PC-9 (cell line): ENCODE measurements around the gene RNF225. TPM values are rescaled to one million over a fixed set of nuclear protein-coding genes. Genes with fewer than 3 reads are reported as not detected.

ENCODE experiments used
- BruUV-seq: library from RNA; stranded (reverse); fragments of 400-500 nt; replicated peaks from 2 replicates; lab custom pipeline; 2021; lab: Mats Ljungman, UMichigan
- CTCF ChIA-PET: fragments of 300-600 bp; sonication (Branson Sonifier 250); formaldehyde crosslinking; loops from one replicate; lab custom pipeline; 2022; ENCODE audit warnings: antibody characterized with exemption; lab: Charles Lee
- POLR2A ChIA-PET: fragments of 300-600 bp; sonication (Branson Sonifier 250); formaldehyde crosslinking; loops from one replicate; lab custom pipeline; 2022; ENCODE audit warnings: antibody characterized with exemption; ENCODE audit not compliant: unreplicated experiment; lab: Charles Lee
- DNase-seq, 2 experiments: peaks; one replicate each; pipeline versions ENCODE4 v3.0.0 to v3.0.0-alpha.2; 2015 to 2022; ENCODE audit warnings: mixed read lengths in 1 of 2
- H2AFZ ChIP-seq: fragments of 200-600 bp; sonication (generic); 2 replicates; pipeline ENCODE4 v1.8.1; 2017; ENCODE audit warnings: antibody characterized with exemption
- H3F3A ChIP-seq: fragments of 200-600 bp; sonication (generic); 2 replicates; pipeline ENCODE4 v1.8.1; 2017; ENCODE audit warnings: antibody characterized with exemption, mild to moderate bottlenecking, low read depth; ENCODE audit not compliant: insufficient read depth
- H3K27ac ChIP-seq: fragments of 200-600 bp; sonication (generic); 2 replicates; pipeline ENCODE4 v1.6.1; 2016; ENCODE audit warnings: mixed run types
- H3K27me3 ChIP-seq: fragments of 200-600 bp; sonication (generic); 2 replicates; pipeline ENCODE4 v1.6.1; 2016; ENCODE audit warnings: low read depth, mixed run types; ENCODE audit not compliant: insufficient read depth
- H3K36me3 ChIP-seq: fragments of 200-600 bp; sonication (generic); 2 replicates; pipeline ENCODE4 v1.6.1; 2016; ENCODE audit warnings: low read depth, mixed run types
- H3K4me1 ChIP-seq: fragments of 200-600 bp; sonication (generic); replicated peaks from 2 replicates; pipeline ENCODE4 v1.6.1; 2016; ENCODE audit warnings: mixed run types; ENCODE audit not compliant: insufficient read depth
- H3K4me2 ChIP-seq: fragments of 200-600 bp; sonication (generic); 2 replicates; pipeline ENCODE4 v1.6.1; 2017; ENCODE audit warnings: mixed run types
- H3K4me3 ChIP-seq: fragments of 200-600 bp; sonication (generic); 2 replicates; pipeline ENCODE4 v1.6.1; 2016; ENCODE audit warnings: mixed run types
- H3K79me2 ChIP-seq: fragments of 200-600 bp; sonication (generic); 2 replicates; pipeline ENCODE4 v1.6.1; 2017; ENCODE audit warnings: low read depth, mixed run types
- H3K9me2 ChIP-seq: fragments of 200-600 bp; sonication (generic); 2 replicates; pipeline ENCODE4 v1.8.1; 2017; ENCODE audit warnings: mild to moderate bottlenecking; ENCODE audit not compliant: insufficient read depth
- H3K9me3 ChIP-seq: fragments of 200-600 bp; sonication (generic); 2 replicates; pipeline ENCODE4 v1.8.1; 2016; ENCODE audit warnings: low read depth; ENCODE audit not compliant: insufficient read depth
- H4K20me1 ChIP-seq: fragments of 200-600 bp; sonication (generic); 2 replicates; pipeline ENCODE4 v1.8.1; 2017; ENCODE audit not compliant: insufficient read depth
- CTCF ChIP-seq: fragments of 200-600 bp; sonication (generic); conservative IDR thresholded peaks from 2 replicates; pipeline ENCODE4 v1.6.1; 2017; ENCODE audit warnings: mixed run types, antibody characterized with exemption, mild to moderate bottlenecking, moderate library complexity
- EZH2 ChIP-seq: fragments of 200-600 bp; sonication (generic); IDR thresholded peaks from 2 replicates; pipeline ENCODE4 v1.8.0; 2017; ENCODE audit warnings: antibody characterized with exemption, low read depth
- intact Hi-C: fragments of 100-400 bp; cut with micrococcal nuclease; formaldehyde crosslinking; loops from one replicate; pipeline ENCODE4 v1.10.0; 2022; ENCODE audit not compliant: unreplicated experiment
- total RNA-seq: library from RNA; stranded (reverse); gene quantifications from 2 replicates; pipeline ENCODE4 v1.2.3, GENCODE V29; 2021

Gene RNF225
- total RNA-seq, 1 experiment from 2014 or later: 0.61 TPM

- no peaks in the 10 kb centered on the region for H3K4me1 ChIP-seq
- no peaks in the 10 kb centered on the region for H3K9me3 ChIP-seq
- TF ChIP-seq CTCF: no peak
- TF ChIP-seq EZH2: no peak
- H4K20me1 ChIP-seq: no peaks in the 10 kb centered on the region
- H2AFZ ChIP-seq: no peak overlapping the region
- DNase-seq: no peak
- H3K36me3 ChIP-seq: no peaks in the 10 kb centered on the region
- H3K9me2 ChIP-seq: no peaks in the 10 kb centered on the region
- H3K4me2 ChIP-seq: no peak overlapping the region
- intact Hi-C loops: no loop called here
- no peak overlapping the region for H3K27ac ChIP-seq
- H3K27me3 ChIP-seq: no peaks in the 10 kb centered on the region
- no TSS peak for BruUV-seq
- no peaks in the 10 kb centered on the region for H3K79me2 ChIP-seq
- ChIA-PET CTCF (no interaction called here), POLR2A (no interaction called here)
- no peak overlapping the region for H3K4me3 ChIP-seq
- no peaks in the 10 kb centered on the region; the same call in 1 of the 2 replicates for H3F3A ChIP-seq
Measured at GRCh38 chr19:58366585-58367430, 28.6 kb upstream of the RNF225 start.

DNA sequence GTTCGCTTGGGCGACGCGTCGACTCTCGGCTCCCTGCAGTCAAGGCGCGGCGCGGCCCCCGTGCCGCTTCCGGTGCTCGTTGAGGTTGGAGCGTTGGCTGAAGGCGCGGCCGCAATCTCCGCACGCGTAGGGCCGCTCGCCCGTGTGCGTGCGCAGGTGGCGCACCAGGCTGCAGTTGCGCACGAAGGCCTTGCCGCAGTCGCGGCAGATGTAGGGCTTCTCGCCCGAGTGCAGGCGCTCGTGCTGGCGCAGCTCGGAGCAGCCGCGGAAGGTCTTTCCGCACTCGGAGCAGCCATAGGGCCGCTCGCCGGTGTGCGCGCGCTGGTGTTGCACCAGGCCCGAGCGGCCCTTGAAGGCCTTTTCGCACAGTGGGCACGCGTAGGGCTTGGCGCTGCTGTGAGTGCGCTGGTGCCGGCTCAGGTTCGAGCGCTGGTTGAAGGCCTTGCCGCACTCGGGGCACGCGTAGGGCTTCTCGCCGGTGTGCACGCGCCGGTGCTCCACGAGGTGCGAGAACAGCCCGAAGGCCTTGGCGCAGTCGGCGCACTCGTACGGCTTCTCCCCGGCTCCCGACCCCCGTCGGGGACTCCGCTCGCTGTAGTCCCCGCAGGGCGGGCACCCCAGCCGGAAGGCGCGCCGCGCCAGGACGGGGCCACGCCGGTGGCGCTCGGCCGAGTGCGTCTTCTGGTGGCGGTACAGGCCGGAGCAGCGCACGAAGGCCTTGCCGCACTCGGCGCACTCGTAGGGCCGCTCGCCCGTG lies 27.6 kb upstream of the RNF225 start:
- Histone ChIP-seq H3K4me2 (no peak overlapping the region), H3K9me3 (no peaks in the 10 kb centered on the region), H3K36me3 (no peaks in the 10 kb centered on the region), H3K27ac (no peak overlapping the region), H3K79me2 (no peaks in the 10 kb centered on the region), H3K27me3 (no peaks in the 10 kb centered on the region), H4K20me1 (no peaks in the 10 kb centered on the region), H3K4me3 (no peak overlapping the region), H3F3A (no peaks in the 10 kb centered on the region), H3K4me1 (no peaks in the 10 kb centered on the region), H2AFZ (no peak overlapping the region), H3K9me2 (no peaks in the 10 kb centered on the region)
- intact Hi-C loops: no loop called here
- no TSS peak for BruUV-seq
- CTCF ChIA-PET: no interaction called here
- TF ChIP-seq EZH2 (no peak), CTCF (no peak)
- POLR2A ChIA-PET: no interaction called here
- DNase-seq: no peak

DNA sequence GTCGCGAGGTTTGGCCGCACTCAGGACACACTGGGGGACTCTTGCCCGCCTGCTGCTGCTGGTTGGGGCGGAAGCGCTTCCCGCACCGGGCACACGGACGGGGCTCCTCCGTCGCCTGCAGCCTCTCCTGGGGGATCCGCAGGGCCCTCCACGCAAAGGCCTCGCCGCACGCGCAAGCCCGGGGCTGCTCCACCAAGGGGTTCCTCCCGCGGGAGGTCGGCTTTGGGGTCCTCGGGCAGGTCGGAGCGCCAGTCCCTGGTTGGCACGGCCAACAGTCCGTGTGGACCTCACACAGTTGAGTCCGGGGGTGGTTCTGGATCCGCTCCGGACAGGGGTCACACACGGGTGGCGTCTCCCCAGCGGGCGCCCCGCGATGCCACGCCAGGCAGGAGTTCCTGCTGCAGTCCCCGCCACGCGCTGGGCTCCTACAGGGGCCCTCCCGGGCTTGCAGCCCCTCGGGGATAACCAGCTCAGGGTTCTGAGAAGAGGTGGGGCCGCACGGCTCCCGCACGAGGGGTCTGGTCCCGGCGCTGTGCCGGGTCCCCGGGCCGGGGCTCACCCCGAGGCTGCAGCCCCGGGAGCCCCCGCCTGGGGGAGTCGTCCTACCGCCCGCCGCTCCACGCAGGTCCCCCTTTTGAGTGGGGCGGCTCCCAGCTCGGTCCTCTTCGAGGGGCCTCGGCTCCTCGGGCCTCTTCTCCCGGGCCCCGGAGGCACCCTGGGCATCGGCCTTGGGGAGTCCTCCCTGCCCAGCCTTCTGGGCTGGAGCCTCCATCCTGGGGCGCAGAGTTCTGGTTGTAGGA lies 26.7 kb upstream of the RNF225 start:
- CTCF ChIA-PET: no interaction called here

More for the DNA sequence above, 26.7 kb upstream of the RNF225 start:
- intact Hi-C loops: no loop called here
- no peak for DNase-seq
- no peak for TF ChIP-seq EZH2
- no peak for TF ChIP-seq CTCF
- POLR2A ChIA-PET: no interaction called here
- H3K4me1 ChIP-seq: no peaks in the 10 kb centered on the region
- no peaks in the 10 kb centered on the region for H3K79me2 ChIP-seq
- no peaks in the 10 kb centered on the region for H3K27me3 ChIP-seq
- no peak overlapping the region for H2AFZ ChIP-seq
- H3K9me3 ChIP-seq: no peaks in the 10 kb centered on the region
- H3K4me2 ChIP-seq: no peak overlapping the region
- H3K36me3 ChIP-seq: no peaks in the 10 kb centered on the region
- H3K4me3 ChIP-seq: no peak overlapping the region
- H4K20me1 ChIP-seq: no peaks in the 10 kb centered on the region
- H3K27ac ChIP-seq: no peak overlapping the region
- no peaks in the 10 kb centered on the region for H3K9me2 ChIP-seq
- no peaks in the 10 kb centered on the region for H3F3A ChIP-seq
- BruUV-seq: no TSS peak
